SU-DHL-6 (cell line): ENCODE data around the gene SEMA6A.

Source experiments
- CTCF ChIP-seq: fragments of 200-600 bp; sonication (generic); IDR thresholded peaks from one replicate; pipeline ENCODE4 v1.5.1; 2017; ENCODE audit warnings: antibody characterized with exemption, mild to moderate bottlenecking, low read length, moderate library complexity; ENCODE audit not compliant: insufficient read depth, poor library complexity, severe bottlenecking
- EZH2phosphoT487 ChIP-seq: fragments of 200-600 bp; sonication (generic), shearing (Covaris generic); conservative IDR thresholded peaks from 2 replicates; pipeline ENCODE4 v1.6.1; 2018; ENCODE audit warnings: mild to moderate bottlenecking, antibody characterized with exemption, low read length, moderate library complexity, mixed read lengths

- no peak for TF ChIP-seq CTCF
- no peak for TF ChIP-seq EZH2phosphoT487
These were observed 178.0 kb downstream of the SEMA6A start for GRCh38 chr5:116396476-116397099.
